ENCODE data around the gene PLOD1. TPM values are rescaled to one million over a fixed set of nuclear protein-coding genes. Genes with fewer than 3 reads are reported as not detected.

The PLOD1 gene
- total and polyA plus RNA-seq, 2 of the 13 experiments (the other 11 are each of a cell fraction or from before 2014, with no cell fraction given) = 70.1 to 318 TPM

DNA sequence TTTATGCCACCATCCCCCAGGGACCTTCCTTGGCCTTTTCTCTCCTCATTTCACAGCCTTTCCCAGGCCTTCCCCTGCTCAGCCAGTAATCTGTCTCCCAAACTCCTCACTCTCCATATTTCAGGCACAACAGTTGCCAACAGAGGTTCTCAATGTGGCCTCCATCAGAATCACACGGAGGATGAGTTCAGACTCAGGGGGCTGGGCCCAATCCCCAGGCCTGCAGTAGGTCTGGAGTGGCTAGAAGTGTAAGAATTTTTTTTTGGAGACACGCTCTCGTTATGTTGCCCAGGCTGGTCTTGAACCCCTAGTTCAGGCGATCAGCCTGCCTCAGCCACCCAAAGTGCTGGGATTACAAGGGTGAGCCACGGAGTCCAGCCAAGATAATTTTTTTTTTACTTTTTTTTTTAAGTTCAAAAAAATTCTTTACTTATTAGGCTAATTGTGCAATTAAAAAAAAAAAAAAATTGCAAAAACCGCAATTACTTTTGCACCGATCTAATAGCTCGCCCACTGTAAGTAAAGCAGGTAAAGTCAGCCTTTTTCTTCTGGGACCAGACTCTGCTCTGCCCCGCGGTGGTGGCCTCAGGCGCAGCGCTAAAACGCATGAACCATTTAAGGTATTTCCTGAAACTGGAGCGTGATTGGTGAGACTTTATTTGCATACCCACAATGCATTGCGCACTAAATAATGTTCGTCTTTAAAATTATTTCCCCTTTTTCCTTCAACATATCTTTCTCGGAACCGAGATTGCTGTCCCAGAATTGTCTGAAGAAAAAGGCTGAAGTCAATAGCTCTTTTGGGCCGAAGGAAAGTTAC lies 27.0 kb upstream of the PLOD1 start (continued):
- TF ChIP-seq, protein P1, sequence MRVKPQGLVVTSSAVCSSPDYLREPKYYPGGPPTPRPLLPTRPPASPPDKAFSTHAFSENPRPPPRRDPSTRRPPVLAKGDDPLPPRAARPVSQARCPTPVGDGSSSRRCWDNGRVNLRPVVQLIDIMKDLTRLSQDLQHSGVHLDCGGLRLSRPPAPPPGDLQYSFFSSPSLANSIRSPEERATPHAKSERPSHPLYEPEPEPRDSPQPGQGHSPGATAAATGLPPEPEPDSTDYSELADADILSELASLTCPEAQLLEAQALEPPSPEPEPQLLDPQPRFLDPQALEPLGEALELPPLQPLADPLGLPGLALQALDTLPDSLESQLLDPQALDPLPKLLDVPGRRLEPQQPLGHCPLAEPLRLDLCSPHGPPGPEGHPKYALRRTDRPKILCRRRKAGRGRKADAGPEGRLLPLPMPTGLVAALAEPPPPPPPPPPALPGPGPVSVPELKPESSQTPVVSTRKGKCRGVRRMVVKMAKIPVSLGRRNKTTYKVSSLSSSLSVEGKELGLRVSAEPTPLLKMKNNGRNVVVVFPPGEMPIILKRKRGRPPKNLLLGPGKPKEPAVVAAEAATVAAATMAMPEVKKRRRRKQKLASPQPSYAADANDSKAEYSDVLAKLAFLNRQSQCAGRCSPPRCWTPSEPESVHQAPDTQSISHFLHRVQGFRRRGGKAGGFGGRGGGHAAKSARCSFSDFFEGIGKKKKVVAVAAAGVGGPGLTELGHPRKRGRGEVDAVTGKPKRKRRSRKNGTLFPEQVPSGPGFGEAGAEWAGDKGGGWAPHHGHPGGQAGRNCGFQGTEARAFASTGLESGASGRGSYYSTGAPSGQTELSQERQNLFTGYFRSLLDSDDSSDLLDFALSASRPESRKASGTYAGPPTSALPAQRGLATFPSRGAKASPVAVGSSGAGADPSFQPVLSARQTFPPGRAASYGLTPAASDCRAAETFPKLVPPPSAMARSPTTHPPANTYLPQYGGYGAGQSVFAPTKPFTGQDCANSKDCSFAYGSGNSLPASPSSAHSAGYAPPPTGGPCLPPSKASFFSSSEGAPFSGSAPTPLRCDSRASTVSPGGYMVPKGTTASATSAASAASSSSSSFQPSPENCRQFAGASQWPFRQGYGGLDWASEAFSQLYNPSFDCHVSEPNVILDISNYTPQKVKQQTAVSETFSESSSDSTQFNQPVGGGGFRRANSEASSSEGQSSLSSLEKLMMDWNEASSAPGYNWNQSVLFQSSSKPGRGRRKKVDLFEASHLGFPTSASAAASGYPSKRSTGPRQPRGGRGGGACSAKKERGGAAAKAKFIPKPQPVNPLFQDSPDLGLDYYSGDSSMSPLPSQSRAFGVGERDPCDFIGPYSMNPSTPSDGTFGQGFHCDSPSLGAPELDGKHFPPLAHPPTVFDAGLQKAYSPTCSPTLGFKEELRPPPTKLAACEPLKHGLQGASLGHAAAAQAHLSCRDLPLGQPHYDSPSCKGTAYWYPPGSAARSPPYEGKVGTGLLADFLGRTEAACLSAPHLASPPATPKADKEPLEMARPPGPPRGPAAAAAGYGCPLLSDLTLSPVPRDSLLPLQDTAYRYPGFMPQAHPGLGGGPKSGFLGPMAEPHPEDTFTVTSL (CRISPR knock-in tag; IDR thresholded peaks at IDR 0.05; ENCODE audit: borderline replicate concordance) = 0 out of 2 replicates have a peak, but pooled peaks have one; percentile 13
- TF ChIP-seq DBP (CRISPR knock-in tag; IDR thresholded peaks at IDR 0.05; ENCODE audit: not compliant biosample characterization) (no peak), ASH2L (IDR thresholded peaks at IDR 0.05; ENCODE audit: insufficient read length, low read depth, low read length) (peak; percentile 36), SNAPC4 (CRISPR knock-in tag; IDR thresholded peaks at IDR 0.05) (peak; percentile 100), NCOA1 (CRISPR knock-in tag; IDR thresholded peaks at IDR 0.05) (no peak), RAD21 (CRISPR knock-in tag; IDR thresholded peaks at IDR 0.05) (peak; percentile 34; the same call in 1 of the 2 replicates), HMG20B (CRISPR knock-in tag; conservative IDR thresholded peaks at IDR 0.05) (no peak), ZNF260 (CRISPR knock-in tag; IDR thresholded peaks at IDR 0.05; ENCODE audit: borderline replicate concordance, low read depth) (no peak), CC2D1A (CRISPR knock-in tag; IDR thresholded peaks at IDR 0.05) (0 out of 2 replicates have a peak, but pooled peaks have one; percentile 3), SMC3 (IDR thresholded peaks at IDR 0.05; ENCODE audit: low read length) (peak; percentile 88), ZNF772 (CRISPR knock-in tag; IDR thresholded peaks at IDR 0.05) (no peak), ZNF569 (CRISPR knock-in tag; IDR thresholded peaks at IDR 0.05; ENCODE audit: borderline replicate concordance) (no peak)
- TF ChIP-seq, protein P2, sequence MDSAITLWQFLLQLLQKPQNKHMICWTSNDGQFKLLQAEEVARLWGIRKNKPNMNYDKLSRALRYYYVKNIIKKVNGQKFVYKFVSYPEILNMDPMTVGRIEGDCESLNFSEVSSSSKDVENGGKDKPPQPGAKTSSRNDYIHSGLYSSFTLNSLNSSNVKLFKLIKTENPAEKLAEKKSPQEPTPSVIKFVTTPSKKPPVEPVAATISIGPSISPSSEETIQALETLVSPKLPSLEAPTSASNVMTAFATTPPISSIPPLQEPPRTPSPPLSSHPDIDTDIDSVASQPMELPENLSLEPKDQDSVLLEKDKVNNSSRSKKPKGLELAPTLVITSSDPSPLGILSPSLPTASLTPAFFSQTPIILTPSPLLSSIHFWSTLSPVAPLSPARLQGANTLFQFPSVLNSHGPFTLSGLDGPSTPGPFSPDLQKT (CRISPR knock-in tag; IDR thresholded peaks at IDR 0.05; ENCODE audit: borderline replicate concordance) = peak; percentile 98; the same call in 1 of the 2 replicates
